ENCODE data around the gene GAB3.

- no peak for TF ChIP-seq POLR2AphosphoS5 (IDR thresholded peaks at IDR 0.05; ENCODE audit: low read depth, low read length)
- no peak for TF ChIP-seq TEAD4 (IDR thresholded peaks at IDR 0.05; ENCODE audit: borderline replicate concordance, insufficient read depth)
- TF ChIP-seq RAD21 (IDR thresholded peaks at IDR 0.05; ENCODE audit: low read length) = no peak
- TF ChIP-seq EP300 (IDR thresholded peaks at IDR 0.05; ENCODE audit: borderline replicate concordance in 1 of 2, low read depth in 1 of 2, low read length in 1 of 2) = no peak
- TF ChIP-seq, protein P1, sequence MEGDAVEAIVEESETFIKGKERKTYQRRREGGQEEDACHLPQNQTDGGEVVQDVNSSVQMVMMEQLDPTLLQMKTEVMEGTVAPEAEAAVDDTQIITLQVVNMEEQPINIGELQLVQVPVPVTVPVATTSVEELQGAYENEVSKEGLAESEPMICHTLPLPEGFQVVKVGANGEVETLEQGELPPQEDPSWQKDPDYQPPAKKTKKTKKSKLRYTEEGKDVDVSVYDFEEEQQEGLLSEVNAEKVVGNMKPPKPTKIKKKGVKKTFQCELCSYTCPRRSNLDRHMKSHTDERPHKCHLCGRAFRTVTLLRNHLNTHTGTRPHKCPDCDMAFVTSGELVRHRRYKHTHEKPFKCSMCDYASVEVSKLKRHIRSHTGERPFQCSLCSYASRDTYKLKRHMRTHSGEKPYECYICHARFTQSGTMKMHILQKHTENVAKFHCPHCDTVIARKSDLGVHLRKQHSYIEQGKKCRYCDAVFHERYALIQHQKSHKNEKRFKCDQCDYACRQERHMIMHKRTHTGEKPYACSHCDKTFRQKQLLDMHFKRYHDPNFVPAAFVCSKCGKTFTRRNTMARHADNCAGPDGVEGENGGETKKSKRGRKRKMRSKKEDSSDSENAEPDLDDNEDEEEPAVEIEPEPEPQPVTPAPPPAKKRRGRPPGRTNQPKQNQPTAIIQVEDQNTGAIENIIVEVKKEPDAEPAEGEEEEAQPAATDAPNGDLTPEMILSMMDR (IDR thresholded peaks at IDR 0.05) = no peak
- TF ChIP-seq CHD2 (IDR thresholded peaks at IDR 0.05; ENCODE audit: low read length, partially characterized antibody) = no peak
- TF ChIP-seq YY1 (IDR thresholded peaks at IDR 0.05; ENCODE audit: low read depth) = no peak
- no peak for TF ChIP-seq MXI1 (IDR thresholded peaks at IDR 0.05; ENCODE audit: low read depth, low read length)
- TF ChIP-seq, protein P2, sequence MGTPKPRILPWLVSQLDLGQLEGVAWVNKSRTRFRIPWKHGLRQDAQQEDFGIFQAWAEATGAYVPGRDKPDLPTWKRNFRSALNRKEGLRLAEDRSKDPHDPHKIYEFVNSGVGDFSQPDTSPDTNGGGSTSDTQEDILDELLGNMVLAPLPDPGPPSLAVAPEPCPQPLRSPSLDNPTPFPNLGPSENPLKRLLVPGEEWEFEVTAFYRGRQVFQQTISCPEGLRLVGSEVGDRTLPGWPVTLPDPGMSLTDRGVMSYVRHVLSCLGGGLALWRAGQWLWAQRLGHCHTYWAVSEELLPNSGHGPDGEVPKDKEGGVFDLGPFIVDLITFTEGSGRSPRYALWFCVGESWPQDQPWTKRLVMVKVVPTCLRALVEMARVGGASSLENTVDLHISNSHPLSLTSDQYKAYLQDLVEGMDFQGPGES (IDR thresholded peaks at IDR 0.05; ENCODE audit: low read depth, low read length) = no peak
- TF ChIP-seq GABPA (IDR thresholded peaks at IDR 0.05; ENCODE audit: low read depth) = no peak
- no peak for TF ChIP-seq TAF1 (IDR thresholded peaks at IDR 0.05; ENCODE audit: borderline replicate concordance, low read depth, low read length)
- no peak for TF ChIP-seq REST (IDR thresholded peaks at IDR 0.05; ENCODE audit: low read depth, low read length)
These were observed 39.6 kb downstream of the GAB3 start for GRCh38 chrX:154711264-154711663.

All from SK-N-SH (cell line).